Measurements from ENCODE around the gene AKAP7.

The AKAP7 gene

DNA sequence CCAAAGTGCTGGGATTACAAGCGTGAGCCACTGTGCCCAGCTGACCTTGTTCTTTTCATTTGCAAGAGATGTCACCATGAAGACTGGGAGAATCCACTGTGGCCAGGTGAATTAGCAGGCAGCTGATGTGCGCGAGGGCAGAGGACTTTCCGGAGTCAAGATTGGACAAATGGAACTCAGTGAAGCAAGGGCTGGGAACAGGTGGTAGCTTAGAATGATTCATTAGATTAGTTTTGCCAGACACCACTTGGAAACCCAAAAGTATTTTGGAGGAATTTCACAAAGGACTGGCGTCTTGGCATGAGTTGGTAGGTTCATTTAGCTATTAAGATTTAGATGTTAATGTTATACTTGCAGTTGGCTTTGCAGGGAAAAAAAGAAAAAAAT, 4.7 kb upstream of the AKAP7 start:
- TF ChIP-seq CTCF (IDR thresholded peaks at IDR 0.05; ENCODE audit: borderline replicate concordance, control extremely low read depth, extremely low read depth, insufficient read depth, missing control alignments) = no peak
- no peak for DNase-seq (ENCODE audit: low spot score)
- in situ Hi-C loops (cut with MboI; ENCODE audit: low sequenced_read_pairs, unreplicated experiment) = loop anchor here (25.0 kb wide), 1 partner anchor 818 kb away; no protein-coding TSS in a partner anchor

- in situ Hi-C loops (cut with MboI; ENCODE audit: low sequenced_read_pairs, unreplicated experiment) = loop anchor here (25.0 kb wide), 1 partner anchor 820 kb away; no protein-coding TSS in a partner anchor
- DNase-seq (ENCODE audit: low spot score) = no peak
- TF ChIP-seq CTCF (IDR thresholded peaks at IDR 0.05; ENCODE audit: borderline replicate concordance, control extremely low read depth, extremely low read depth, insufficient read depth, missing control alignments) = no peak
Observed at GRCh38 chr6:131132360-131132759, 2.9 kb upstream of the AKAP7 start.

GRCh38 chr6:131134220-131134979, 867 bp upstream of the AKAP7 start:
- no peak for DNase-seq (ENCODE audit: low spot score)
- no peak for TF ChIP-seq CTCF (IDR thresholded peaks at IDR 0.05; ENCODE audit: borderline replicate concordance, control extremely low read depth, extremely low read depth, insufficient read depth, missing control alignments)
- in situ Hi-C loops (cut with MboI; ENCODE audit: low sequenced_read_pairs, unreplicated experiment) = loop anchor here (25.0 kb wide), 1 partner anchor 822 kb away; no protein-coding TSS in a partner anchor

GRCh38 chr6:131134980-131135243, 355 bp upstream of the AKAP7 start:
- TF ChIP-seq CTCF (IDR thresholded peaks at IDR 0.05; ENCODE audit: borderline replicate concordance, control extremely low read depth, extremely low read depth, insufficient read depth, missing control alignments) = no peak
- in situ Hi-C loops (cut with MboI; ENCODE audit: low sequenced_read_pairs, unreplicated experiment) = loop anchor here (25.0 kb wide), 1 partner anchor 823 kb away; no protein-coding TSS in a partner anchor
- no peak for DNase-seq (ENCODE audit: low spot score)

DNA sequence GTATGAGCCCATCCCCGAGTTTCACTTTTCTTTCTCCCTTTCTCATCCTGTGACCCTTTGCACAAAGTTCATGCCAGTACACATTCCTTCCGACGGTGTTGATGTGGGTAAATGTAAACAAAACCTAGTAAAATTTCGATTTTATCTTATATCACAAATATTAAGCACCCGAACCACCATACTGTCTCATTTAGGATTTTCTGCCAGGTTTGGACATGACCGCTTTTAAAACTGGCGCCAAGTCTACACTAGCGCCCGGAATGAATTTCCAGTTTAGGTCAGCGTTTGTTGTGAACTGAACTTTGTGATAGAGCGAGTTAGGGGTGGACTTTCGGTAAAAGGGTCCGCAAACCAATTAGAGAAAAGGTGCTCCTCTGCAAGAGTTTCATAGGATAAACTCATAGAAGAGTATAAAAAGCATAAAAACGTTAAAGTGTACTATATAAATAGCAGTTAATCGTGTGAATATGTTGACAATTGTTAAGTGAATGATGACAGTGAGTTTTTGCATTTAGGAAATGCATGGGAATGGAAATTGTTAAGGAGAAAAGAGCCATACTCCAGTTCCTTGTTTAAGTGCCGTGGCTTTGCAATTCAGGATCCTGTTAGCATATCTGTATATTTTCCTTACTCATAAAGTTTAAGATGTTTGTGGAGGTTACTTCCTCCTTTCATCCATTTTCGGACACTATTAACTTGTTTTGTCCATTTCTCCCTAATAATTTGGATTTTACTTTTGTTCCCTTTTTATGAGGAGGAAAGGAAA, 937 bp downstream of the AKAP7 start:
- in situ Hi-C loops (cut with MboI; ENCODE audit: low sequenced_read_pairs, unreplicated experiment) = loop anchor here (25.0 kb wide), 1 partner anchor 824 kb away; no protein-coding TSS in a partner anchor
- no peak for TF ChIP-seq CTCF (IDR thresholded peaks at IDR 0.05; ENCODE audit: borderline replicate concordance, control extremely low read depth, extremely low read depth, insufficient read depth, missing control alignments)
- peak; percentile 25 for DNase-seq (ENCODE audit: low spot score)

DNA sequence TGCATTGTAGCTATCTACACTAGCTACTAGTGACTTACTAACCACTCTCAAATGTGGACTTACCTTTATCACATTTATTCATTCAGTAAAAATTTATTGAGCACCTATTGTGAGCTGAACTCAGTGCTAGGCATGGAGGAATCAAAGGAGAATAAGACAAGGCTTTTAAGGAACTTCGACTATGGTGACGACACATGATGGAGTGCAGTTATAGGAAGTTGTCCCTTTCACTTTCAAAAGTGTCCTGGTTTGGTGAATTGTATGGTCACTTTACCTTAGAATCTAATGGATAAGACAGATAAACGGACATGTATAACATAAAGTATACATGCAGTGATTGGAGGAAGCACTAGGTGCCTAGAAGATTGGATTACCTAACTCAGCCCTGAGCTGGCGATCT, 4.3 kb downstream of the AKAP7 start:
- DNase-seq (ENCODE audit: low spot score) = no peak
- in situ Hi-C loops (cut with MboI; ENCODE audit: low sequenced_read_pairs, unreplicated experiment) = loop anchor here (25.0 kb wide), 1 partner anchor 827 kb away; no protein-coding TSS in a partner anchor
- no peak for TF ChIP-seq CTCF (IDR thresholded peaks at IDR 0.05; ENCODE audit: borderline replicate concordance, control extremely low read depth, extremely low read depth, insufficient read depth, missing control alignments)
